Endothelial cell of umbilical vein (primary cell): ENCODE measurements around the gene DGCR8. TPM values are rescaled to one million over a fixed set of nuclear protein-coding genes. Genes with fewer than 3 reads are reported as not detected.

Source experiments
- BruUV-seq: library from RNA; stranded (reverse); fragments of 400-500 nt; replicated peaks from 2 replicates; lab custom pipeline; 2021; lab: Mats Ljungman, UMichigan
- CTCF ChIA-PET: fragments of 300-600, 350-600 bp; sonication (Branson Sonifier 250); formaldehyde crosslinking; loops from one replicate; lab custom pipeline; 2021; ENCODE audit warnings: antibody characterized with exemption, inconsistent platforms; lab: Charles Lee
- POLR2A ChIA-PET: fragments of 300-600, 350-600 bp; sonication (Branson Sonifier 250); formaldehyde crosslinking; loops from one replicate; lab custom pipeline; 2021; ENCODE audit warnings: antibody characterized with exemption, inconsistent platforms; lab: Charles Lee
- DNase-seq: peaks from one replicate; pipeline ENCODE4 v3.0.0-alpha.2; 2011; ENCODE audit warnings: low read depth, low spot score
- FAIRE-seq: peaks from 2 replicates; lab custom pipeline; 2011; peaks lifted over from hg19 to GRCh38; lab: Jason Lieb, UNC
- H2AFZ ChIP-seq: 2 replicates; pipeline ENCODE4 v1.6.0; 2012; ENCODE audit warnings: low read depth, low read length, control low read depth, inconsistent platforms
- H3K27ac ChIP-seq: 2 replicates; pipeline ENCODE4 v1.5.1; 2011; ENCODE audit warnings: low read depth, mild to moderate bottlenecking, control low read depth, low read length, moderate library complexity; ENCODE audit not compliant: insufficient read depth
- H3K27me3 ChIP-seq, 2 experiments: 2 replicates each; pipeline versions ENCODE4 v1.6.0 to v1.6.1; 2011; ENCODE audit warnings: low read length in 2 of 2, mixed read lengths in 1 of 2; ENCODE audit not compliant: control insufficient read depth in 2 of 2, insufficient read depth in 2 of 2
- H3K36me3 ChIP-seq, 2 experiments: 2 replicates in 1 of 2; 3 replicates in 1 of 2; pipeline ENCODE4 v1.5.1; 2011; ENCODE audit warnings: low read length in 2 of 2, mild to moderate bottlenecking in 1 of 2, moderate library complexity in 1 of 2; ENCODE audit not compliant: control insufficient read depth in 2 of 2, insufficient read depth in 2 of 2; ENCODE audit errors: extremely low read depth in 1 of 2
- H3K4me1 ChIP-seq: 3 replicates; pipeline ENCODE4 v1.5.1; 2011; ENCODE audit warnings: mild to moderate bottlenecking, low read length; ENCODE audit not compliant: control insufficient read depth, insufficient read depth; ENCODE audit errors: extremely low read depth
- H3K4me2 ChIP-seq: 2 replicates; pipeline ENCODE4 v1.6.1; 2011; ENCODE audit warnings: low read length, control low read depth, mixed read lengths; ENCODE audit not compliant: insufficient read depth
- H3K4me3 ChIP-seq, 3 experiments: fragments of 200-600 bp in 1 of 3; sonication (generic), shearing (Covaris generic) in 1 of 3; replicated peaks in 1 of 3; 2 replicates each; pipeline ENCODE4 v1.5.1; 2011 to 2016; ENCODE audit warnings: control low read depth in 3 of 3, low read length in 3 of 3, mild to moderate bottlenecking in 2 of 3, inconsistent platforms in 1 of 3, low read depth in 1 of 3, moderate library complexity in 1 of 3; ENCODE audit not compliant: insufficient read depth in 1 of 3
- H3K79me2 ChIP-seq: 2 replicates; pipeline ENCODE4 v1.6.0; 2012; ENCODE audit warnings: low read length, inconsistent platforms; ENCODE audit not compliant: control insufficient read depth, insufficient read depth
- H3K9ac ChIP-seq: replicated peaks from 2 replicates; pipeline ENCODE3; 2011; ENCODE audit warnings: low read length, control low read depth; ENCODE audit not compliant: insufficient read depth; ENCODE audit errors: extremely low read depth
- H3K9me1 ChIP-seq: replicated peaks from 3 replicates; pipeline ENCODE4 v1.6.0; 2011; ENCODE audit warnings: mild to moderate bottlenecking, low read length; ENCODE audit not compliant: control insufficient read depth, insufficient read depth; ENCODE audit errors: extremely low read depth
- H3K9me3 ChIP-seq: replicated peaks from 2 replicates; pipeline ENCODE4 v1.5.1; 2012; ENCODE audit warnings: low read length, inconsistent platforms; ENCODE audit not compliant: control insufficient read depth, insufficient read depth
- H4K20me1 ChIP-seq: replicated peaks from 2 replicates; pipeline ENCODE3; 2011; ENCODE audit warnings: mild to moderate bottlenecking, low read length; ENCODE audit not compliant: control insufficient read depth, insufficient read depth; ENCODE audit errors: extremely low read depth
- CTCF ChIP-seq, 2 donors: IDR thresholded peaks; 1 replicate in 1 of 2; 2 replicates in 1 of 2; pipeline ENCODE4 v1.5.1; 2011; ENCODE audit warnings: low read length in 2 of 2, mild to moderate bottlenecking in 2 of 2, moderate library complexity in 2 of 2, control low read depth in 1 of 2, inconsistent platforms in 1 of 2, low read depth in 1 of 2; ENCODE audit not compliant: insufficient read depth in 1 of 2; ENCODE audit errors: extremely low read depth in 1 of 2
- EZH2 ChIP-seq: IDR thresholded peaks from 2 replicates; pipeline ENCODE4 v1.6.1; 2012; ENCODE audit warnings: borderline replicate concordance, low read depth, mild to moderate bottlenecking, moderate library complexity, low read length, inconsistent platforms; ENCODE audit not compliant: severe bottlenecking
- FOS ChIP-seq: IDR thresholded peaks from 2 replicates; pipeline ENCODE4 v1.6.1; 2011; ENCODE audit warnings: mild to moderate bottlenecking, low read length, moderate library complexity, borderline replicate concordance; ENCODE audit not compliant: insufficient read depth
- GATA2 ChIP-seq: IDR thresholded peaks from 2 replicates; pipeline ENCODE4 v1.7.0; 2011; ENCODE audit warnings: low read depth, mild to moderate bottlenecking, moderate library complexity, mixed read lengths, low read length; ENCODE audit not compliant: insufficient read length, insufficient read depth
- JUN ChIP-seq: IDR thresholded peaks from 2 replicates; pipeline ENCODE4 v1.6.1; 2011; ENCODE audit warnings: borderline replicate concordance, low read depth; ENCODE audit not compliant: insufficient read length, insufficient read depth
- MAX ChIP-seq: IDR thresholded peaks from 2 replicates; pipeline ENCODE4 v1.6.1; 2011; ENCODE audit not compliant: insufficient read depth, insufficient read length
- MYC ChIP-seq: IDR thresholded peaks from one replicate; pipeline ENCODE4 v1.6.1; 2011; ENCODE audit warnings: mild to moderate bottlenecking, low read depth, low read length
- POLR2A ChIP-seq: IDR thresholded peaks from 2 replicates; pipeline ENCODE4 v1.6.1; 2012; ENCODE audit warnings: low read depth, mild to moderate bottlenecking, control low read depth, low read length
- POLR2AphosphoS5 ChIP-seq: IDR thresholded peaks from 2 replicates; pipeline ENCODE4 v1.6.1; 2012; ENCODE audit warnings: low read depth, mild to moderate bottlenecking, control low read depth, low read length, moderate library complexity; ENCODE audit not compliant: insufficient read depth
- dilution Hi-C: fragments of 300-500 bp; cut with MboI; formaldehyde crosslinking; loops from one replicate; pipeline ENCODE4 v1.15.0; 2019; ENCODE audit warnings: low sequenced_read_pairs; ENCODE audit not compliant: extremely low pct_ligation_motif_present
- intact Hi-C: fragments of 100-400 bp; cut with micrococcal nuclease; formaldehyde crosslinking; loops from one replicate; pipeline ENCODE4 v1.10.0; 2022
- polyA plus RNA-seq, 4 experiments: library from polyadenylated mRNA; depleted of rRNA in 3 of 4; stranded (reverse) in 3 of 4; unstranded in 1 of 4; fragments of >200 nt; gene quantifications; 2 replicates each; pipeline versions ENCODE4 v1.2.1 to v1.2.3, GENCODE V29; 2011 to 2012; ENCODE audit warnings: missing spikeins in 1 of 4
- total RNA-seq: library from RNA; stranded (reverse); gene quantifications from 2 replicates; pipeline ENCODE4 v1.2.3, GENCODE V29; 2021

The DGCR8 gene
- total and polyA plus RNA-seq, 2 donors (not counting 3 experiments of a cell fraction or from before 2014, with no cell fraction given) = 32.7 to 64.2 TPM

- Histone ChIP-seq H3K4me1 (no peaks in the 10 kb centered on the region), H3K9ac (no peak overlapping the region), H4K20me1 (no peaks in the 10 kb centered on the region), H3K36me3 (peaks cover 15 to 71% of the 10 kb centered on the region in 2 experiments), H2AFZ (no peak overlapping the region), H3K4me3 (no peak overlapping the region), H3K79me2 (peaks cover 10% of the 10 kb centered on the region), H3K27ac (no peak overlapping the region), H3K4me2 (no peak overlapping the region), H3K9me1 (no peaks in the 10 kb centered on the region), H3K27me3 (no peaks in the 10 kb centered on the region), H3K9me3 (no peaks in the 10 kb centered on the region)
- dilution Hi-C loops (no loop called here), intact Hi-C loops (no loop called here)
- ChIA-PET POLR2A (no interaction called here), CTCF (interaction anchor here (0.9 kb wide), 1 partner anchor 21 kb away, joined by 3 read pairs; no protein-coding TSS in a partner anchor)
- FAIRE-seq = no peak
- TF ChIP-seq EZH2 (no peak), POLR2A (no peak), JUN (no peak), MYC (no peak), CTCF (IDR thresholded peaks at IDR 0.05; ENCODE audit: extremely low read depth in 1 of 2, insufficient read depth in 1 of 2, low read depth in 1 of 2, low read length in 2 of 2) (no peak), POLR2AphosphoS5 (no peak), FOS (no peak), MAX (no peak), GATA2 (no peak)
- BruUV-seq = no TSS peak
- DNase-seq = no peak
These were observed 28.8 kb downstream of the DGCR8 start for GRCh38 chr22:20108757-20109230.
